ENCODE results near the gene ZNF407.

- TF ChIP-seq POLR2AphosphoS5 (IDR thresholded peaks at IDR 0.05; ENCODE audit: low read depth, low read length), result no peak
- no peak for TF ChIP-seq ESRRA (CRISPR knock-in tag; IDR thresholded peaks at IDR 0.05; ENCODE audit: low read depth)
- TF ChIP-seq MAFK (conservative IDR thresholded peaks at IDR 0.05 in 1 of 2, IDR thresholded peaks at IDR 0.05 in 1 of 2; ENCODE audit: low read length in 2 of 2), result no peak
- no peak for TF ChIP-seq XBP1 (CRISPR knock-in tag; IDR thresholded peaks at IDR 0.05)
- TF ChIP-seq TBX2 (CRISPR knock-in tag; IDR thresholded peaks at IDR 0.05; ENCODE audit: borderline replicate concordance), result no peak
- no peak for TF ChIP-seq ELF4 (CRISPR knock-in tag; IDR thresholded peaks at IDR 0.05; ENCODE audit: borderline replicate concordance)
- no peak for TF ChIP-seq SRSF1 (optimal IDR thresholded peaks at IDR 0.05; ENCODE audit: low read depth, low read length)
- TF ChIP-seq CBFB (CRISPR knock-in tag; IDR thresholded peaks at IDR 0.05), result no peak
- no peak for TF ChIP-seq ZFX (CRISPR knock-in tag; IDR thresholded peaks at IDR 0.05; ENCODE audit: low read depth)
Measured at GRCh38 chr18:74849301-74849700, 251.6 kb downstream of the ZNF407 start.
